Measurements from ENCODE around the gene C1QTNF12.
A peak's percentile ranks its signal among the peaks of the same experiment; 100 is the strongest.

The C1QTNF12 gene

GRCh38 chr1:1246577-1247340 lies at the start of gene C1QTNF12:
C1QTNF12 (minus strand) TSS chr1:1246722; CDS start chr1:1246690, 32 bp downstream.
- no peak for DNase-seq

GRCh38 chr1:1295154-1295923 lies 48.8 kb upstream of the C1QTNF12 start:
- no peak for DNase-seq

GRCh38 chr1:1294250-1294890 lies 47.8 kb upstream of the C1QTNF12 start:
- no peak for DNase-seq

GRCh38 chr1:1293263-1294249 lies 47.0 kb upstream of the C1QTNF12 start:
- DNase-seq, result peak in 1 of 58 donors; percentile 51

GRCh38 chr1:1292851-1293250 lies 46.3 kb upstream of the C1QTNF12 start:
- no peak for DNase-seq

GRCh38 chr1:1292442-1292779 lies 45.9 kb upstream of the C1QTNF12 start:
- DNase-seq, result no peak

- DNase-seq, result peak in 16 of 58 donors; percentile 11 to 54 (median 34)
Observed at GRCh38 chr1:1291548-1292441, 45.3 kb upstream of the C1QTNF12 start.

GRCh38 chr1:1291023-1291528 lies 44.6 kb upstream of the C1QTNF12 start:
- peak in 1 of 58 donors; percentile 30 for DNase-seq

GRCh38 chr1:1290238-1290731 lies 43.8 kb upstream of the C1QTNF12 start:
- peak in 8 of 58 donors; percentile 9 to 52 (median 32) for DNase-seq

GRCh38 chr1:1287288-1288110 lies 41.0 kb upstream of the C1QTNF12 start:
- DNase-seq, result no peak

GRCh38 chr1:1286313-1287261 lies 40.1 kb upstream of the C1QTNF12 start:
- DNase-seq, result no peak

GRCh38 chr1:1285611-1286311 lies 39.2 kb upstream of the C1QTNF12 start:
- DNase-seq, result no peak

- no peak for DNase-seq
Observed at GRCh38 chr1:1285102-1285571, 38.6 kb upstream of the C1QTNF12 start.

GRCh38 chr1:1284221-1285101 lies 37.9 kb upstream of the C1QTNF12 start:
- DNase-seq, result no peak

- DNase-seq, result no peak
Observed at GRCh38 chr1:1283821-1284220, 37.3 kb upstream of the C1QTNF12 start.
